Gastrocnemius medialis (tissue), 4 donors: Measurements from ENCODE around the gene CUX1. TPM values are rescaled to one million over a fixed set of nuclear protein-coding genes. Genes with fewer than 3 reads are reported as not detected.
"Not testable (repeated sequence)": the region's sequence is repeated elsewhere in the genome, so short reads cannot be mapped to it uniquely, and the experiment has no call there.

Experiments
- ATAC-seq, 2 donors: fragments of 150-250 bp; one replicate each; pipeline ENCODE4 v1.9.1; 2016
- DNase-seq, 2 donors: peaks; one replicate each; pipeline ENCODE4 v3.0.0-alpha.2; 2019
- H3K27ac ChIP-seq, 4 donors: fragments of 200-600 bp; sonication (generic); 1 replicate in 1 of 4; 2 replicates in 3 of 4; pipeline ENCODE4 v1.5.1; 2016 to 2018; ENCODE audit warnings: mild to moderate bottlenecking in 2 of 4, moderate library complexity in 1 of 4
- H3K27me3 ChIP-seq, 3 donors: fragments of 200-600 bp; sonication (generic) in 2 of 3; 1 replicate in 1 of 3; 2 replicates in 2 of 3; pipeline versions ENCODE4 v1.5.1 to v1.6.0; 2016 to 2019; ENCODE audit warnings: mild to moderate bottlenecking in 1 of 3, moderate library complexity in 1 of 3
- H3K36me3 ChIP-seq, 2 donors: fragments of 200-600 bp; sonication (generic) in 1 of 2; one replicate each; pipeline ENCODE4 v1.5.1; 2017 to 2018
- H3K4me1 ChIP-seq, 2 donors: fragments of 200-600 bp; sonication (generic) in 1 of 2; one replicate each; pipeline ENCODE4 v1.5.1; 2016 to 2017; ENCODE audit warnings: mild to moderate bottlenecking in 2 of 2
- H3K4me3 ChIP-seq, 4 donors: fragments of 200-600 bp; sonication (generic) in 3 of 4; 1 replicate in 1 of 4; 2 replicates in 3 of 4; pipeline ENCODE4 v1.5.1; 2016 to 2019; ENCODE audit warnings: mild to moderate bottlenecking in 2 of 4
- H3K9me3 ChIP-seq, 3 donors: fragments of 200-600 bp; sonication (generic) in 2 of 3; 1 replicate in 1 of 3; 2 replicates in 2 of 3; pipeline ENCODE4 v1.5.1; 2016 to 2019
- CTCF ChIP-seq, 5 experiments: fragments of 450-650 bp in 3 of 5; fragments of 200-600 bp in 2 of 5; sonication (generic) in 2 of 5; IDR thresholded peaks in 4 of 5; conservative IDR thresholded peaks in 1 of 5; 1 replicate in 4 of 5; 2 replicates in 1 of 5; pipeline ENCODE4 v1.5.1; 2016 to 2019; ENCODE audit warnings: antibody characterized with exemption in 5 of 5, mild to moderate bottlenecking in 3 of 5, moderate library complexity in 3 of 5
- POLR2A ChIP-seq, 2 donors: fragments of 450-650 bp; IDR thresholded peaks; one replicate each; pipeline ENCODE4 v1.6.1; 2017; ENCODE audit warnings: antibody characterized with exemption in 2 of 2, mild to moderate bottlenecking in 2 of 2, moderate library complexity in 2 of 2
- in situ Hi-C, 4 donors: fragments of 200-750 bp; cut with MboI; loops; one replicate each; pipeline versions ENCODE4 v1.15.0 to v1.8.0; 2017; ENCODE audit warnings: low sequenced_read_pairs in 4 of 4
- intact Hi-C: fragments of 100-400 bp; cut with DNase I; formaldehyde crosslinking; loops from one replicate; pipeline ENCODE4 v1.15.1; 2023; ENCODE audit warnings: low total_unique reads
- total RNA-seq, 4 donors: library from RNA; depleted of rRNA; stranded (reverse); fragments of >200 nt; gene quantifications; one replicate each; pipeline versions ENCODE4 v1.1.0 to v1.2.3, GENCODE V29; 2016

CUX1 gene
- total RNA-seq, 4 donors from 2014 or later: 44.1 to 57.9 (median 54.9) TPM

- H3K36me3 ChIP-seq: no peaks in the 10 kb centered on the region
- peak; percentile 10 to 40 for ATAC-seq
- H3K4me1 ChIP-seq: peaks cover 40 to 44% of the 10 kb centered on the region in 2 donors
- H3K27me3 ChIP-seq: no peaks in the 10 kb centered on the region
- peak overlapping the region; percentile 81 to 87 (median 84) for H3K27ac ChIP-seq
- peak overlapping the region in 1 of 4 donors; percentile 7 for H3K4me3 ChIP-seq
- intact Hi-C loops (no loop called here), in situ Hi-C loops (no loop called here)
- DNase-seq: peak in 1 of 2 donors; percentile 63
- TF ChIP-seq POLR2A (IDR thresholded peaks at IDR 0.05): no peak
- no peak for TF ChIP-seq CTCF (IDR thresholded peaks at IDR 0.05 in 4 of 5, conservative IDR thresholded peaks at IDR 0.05 in 1 of 5)
- no peaks in the 10 kb centered on the region for H3K9me3 ChIP-seq
Measured at GRCh38 chr7:102295346-102296178, 478.1 kb downstream of the CUX1 start.

- H3K4me1 ChIP-seq: peaks cover 40 to 42% of the 10 kb centered on the region in 2 donors
- H3K27me3 ChIP-seq: no peaks in the 10 kb centered on the region
Measured at GRCh38 chr7:102296179-102296438, 478.7 kb downstream of the CUX1 start.

GRCh38 chr7:102296514-102296913, 479.1 kb downstream of the CUX1 start:
- intact Hi-C loops: no loop called here
- TF ChIP-seq POLR2A (IDR thresholded peaks at IDR 0.05) (no peak), CTCF (IDR thresholded peaks at IDR 0.05 in 4 of 5, conservative IDR thresholded peaks at IDR 0.05 in 1 of 5) (no peak)
- ATAC-seq: no peak
- Histone ChIP-seq H3K27me3 (no peaks in the 10 kb centered on the region), H3K4me1 (peaks cover 41 to 42% of the 10 kb centered on the region in 2 donors), H3K4me3 (peak overlapping the region in 1 of 4 donors; percentile 7), H3K27ac (peak overlapping the region; percentile 81 to 87 (median 84)), H3K9me3 (no peaks in the 10 kb centered on the region), H3K36me3 (no peaks in the 10 kb centered on the region)
- no peak for DNase-seq
- in situ Hi-C loops: no loop called here

More at GRCh38 chr7:102296179-102296438, 478.7 kb downstream of the CUX1 start:
- H3K9me3 ChIP-seq: no peaks in the 10 kb centered on the region
- in situ Hi-C loops (no loop called here), intact Hi-C loops (no loop called here)
- H3K36me3 ChIP-seq: no peaks in the 10 kb centered on the region
- no peak for TF ChIP-seq POLR2A (IDR thresholded peaks at IDR 0.05)
- no peak for TF ChIP-seq CTCF (IDR thresholded peaks at IDR 0.05 in 4 of 5, conservative IDR thresholded peaks at IDR 0.05 in 1 of 5)
- H3K4me3 ChIP-seq: peak overlapping the region in 1 of 4 donors; percentile 7
- DNase-seq: peak; percentile 23 to 41
- peak overlapping the region; percentile 81 to 87 (median 84) for H3K27ac ChIP-seq
- peak; percentile 75 to 80 for ATAC-seq

GRCh38 chr7:102297487-102298218, 480.2 kb downstream of the CUX1 start:
- no peaks in the 10 kb centered on the region for H3K9me3 ChIP-seq
- intact Hi-C loops: no loop called here
- in situ Hi-C loops: no loop called here
- H3K4me1 ChIP-seq: peaks cover 50 to 54% of the 10 kb centered on the region in 2 donors
- no peaks in the 10 kb centered on the region for H3K27me3 ChIP-seq
- peak in 1 of 2 donors; percentile 72 for DNase-seq
- H3K4me3 ChIP-seq: no peak overlapping the region
- no peaks in the 10 kb centered on the region for H3K36me3 ChIP-seq
- peak overlapping the region; percentile 81 to 87 (median 84) for H3K27ac ChIP-seq
- peak; percentile 21 to 53 for ATAC-seq
- no peak for TF ChIP-seq POLR2A (IDR thresholded peaks at IDR 0.05)

DNA sequence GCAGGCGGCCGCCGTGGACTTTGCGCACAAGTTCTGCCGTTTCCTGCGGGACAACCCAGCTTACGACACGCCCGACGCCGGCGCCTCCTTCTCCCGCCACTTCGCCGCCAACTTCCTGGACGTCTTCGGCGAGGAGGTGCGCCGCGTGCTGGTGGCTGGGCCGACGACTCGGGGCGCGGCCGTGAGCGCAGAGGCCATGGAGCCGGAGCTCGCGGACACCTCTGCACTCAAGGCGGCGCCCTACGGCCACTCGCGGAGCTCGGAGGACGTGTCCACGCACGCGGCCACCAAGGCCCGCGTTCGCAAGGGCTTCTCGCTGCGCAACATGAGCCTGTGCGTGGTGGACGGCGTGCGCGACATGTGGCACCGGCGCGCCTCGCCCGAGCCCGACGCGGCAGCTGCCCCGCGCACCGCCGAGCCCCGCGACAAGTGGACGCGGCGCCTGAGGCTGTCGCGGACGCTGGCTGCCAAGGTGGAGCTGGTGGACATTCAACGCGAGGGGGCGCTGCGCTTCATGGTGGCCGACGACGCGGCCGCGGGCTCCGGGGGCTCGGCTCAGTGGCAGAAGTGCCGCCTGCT, 483.3 kb downstream of the CUX1 start:
- H3K4me3 ChIP-seq: peak overlapping the region in 1 of 4 donors; percentile 35
- H3K27ac ChIP-seq: peak overlapping the region in 3 of 4 donors; percentile 95 to 98 (median 97)
- H3K36me3 ChIP-seq: no peaks in the 10 kb centered on the region
- in situ Hi-C loops (no loop called here), intact Hi-C loops (no loop called here)
- no peaks in the 10 kb centered on the region for H3K9me3 ChIP-seq
- H3K4me1 ChIP-seq: peaks cover 56 to 72% of the 10 kb centered on the region in 2 donors
- no peak for ATAC-seq
- TF ChIP-seq POLR2A (IDR thresholded peaks at IDR 0.05) (no peak), CTCF (IDR thresholded peaks at IDR 0.05 in 4 of 5, conservative IDR thresholded peaks at IDR 0.05 in 1 of 5) (peak in 3 of 5 experiments; percentile 10 to 57 (median 17))
- no peak for DNase-seq
- H3K27me3 ChIP-seq: no peaks in the 10 kb centered on the region

DNA sequence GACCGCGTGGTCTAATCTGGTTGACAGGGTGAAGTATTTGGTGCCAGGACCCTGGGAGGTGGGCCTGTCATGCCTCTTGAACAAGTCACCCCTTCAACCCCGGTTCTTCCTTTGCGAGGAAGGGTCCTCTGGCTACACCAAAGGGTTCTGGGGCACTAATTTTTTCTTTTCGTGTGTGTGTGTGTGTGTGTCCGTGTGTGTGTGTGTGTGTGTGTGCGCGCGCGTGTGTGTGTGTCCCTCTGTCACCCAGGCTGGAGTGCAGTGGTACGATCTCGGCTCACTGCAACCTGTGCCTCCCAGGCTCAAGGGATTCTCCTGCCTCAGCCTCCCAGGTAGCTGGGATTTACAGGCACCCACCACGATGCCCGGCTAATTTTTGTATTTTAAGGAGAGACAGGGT, 483.9 kb downstream of the CUX1 start:
- H3K4me1 ChIP-seq: peaks cover 57 to 71% of the 10 kb centered on the region in 2 donors
- in situ Hi-C loops, intact Hi-C loops, ATAC-seq, DNase-seq, H3K9me3 ChIP-seq, H3K27me3 ChIP-seq, H3K36me3 ChIP-seq: not testable (repeated sequence)
- peak overlapping the region; percentile 89 to 98 (median 96) for H3K27ac ChIP-seq
- peak overlapping the region in 1 of 4 donors; percentile 35 for H3K4me3 ChIP-seq
